HEK293T (cell line): Measurements from ENCODE around the gene ZBTB40.

Experiments used
- BHLHE40 ChIP-seq: fragments of 450-650 bp; IDR thresholded peaks from 2 replicates; pipeline ENCODE4 v1.6.1; 2016; ENCODE audit warnings: mild to moderate bottlenecking, moderate library complexity, borderline replicate concordance
- ELF4 ChIP-seq: fragments of 450-650 bp; IDR thresholded peaks from 2 replicates; pipeline ENCODE4 v1.6.1; 2017; ENCODE audit warnings: antibody characterized with exemption
- FOXM1 ChIP-seq: fragments of 450-650 bp; IDR thresholded peaks from 2 replicates; pipeline ENCODE4 v1.6.1; 2017; ENCODE audit warnings: mild to moderate bottlenecking, borderline replicate concordance
- HDGF ChIP-seq: fragments of 450-650 bp; IDR thresholded peaks from 2 replicates; pipeline ENCODE4 v1.6.1; 2017; ENCODE audit warnings: antibody characterized with exemption, borderline replicate concordance
- L3MBTL2 ChIP-seq: fragments of 450-650 bp; conservative IDR thresholded peaks from 2 replicates; pipeline ENCODE4 v1.6.1; 2016; ENCODE audit warnings: mild to moderate bottlenecking
- SP1 ChIP-seq: fragments of 450-650 bp; IDR thresholded peaks from 2 replicates; pipeline ENCODE4 v1.6.1; 2017
- SUZ12 ChIP-seq: fragments of 450-650 bp; IDR thresholded peaks from 2 replicates; pipeline ENCODE4 v1.6.1; 2016; ENCODE audit warnings: mild to moderate bottlenecking
- TARDBP ChIP-seq: fragments of 450-650 bp; IDR thresholded peaks from 2 replicates; pipeline ENCODE4 v1.6.1; 2016

DNA sequence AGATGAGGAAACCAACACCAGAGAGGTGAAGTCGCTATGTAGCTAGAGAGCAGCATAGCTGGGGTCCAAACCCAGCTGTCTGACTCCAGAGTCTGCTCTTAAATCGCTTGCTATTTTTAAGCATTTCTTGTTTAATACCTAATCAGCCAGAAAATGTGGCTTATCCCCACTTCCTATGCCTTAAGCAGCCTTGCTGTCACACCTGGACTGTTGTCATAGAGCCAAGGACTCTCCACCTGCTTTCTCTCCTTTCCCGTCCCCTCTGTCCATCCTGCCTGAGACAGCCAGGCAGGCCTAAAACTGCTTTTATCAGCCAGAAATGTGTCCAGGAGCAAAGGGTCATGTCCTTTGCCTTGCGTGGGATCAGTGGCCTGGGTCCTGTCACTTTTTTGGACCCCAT is 83.3 kb downstream of the ZBTB40 start:
- TF ChIP-seq SP1, result no peak
- no peak for TF ChIP-seq BHLHE40
- TF ChIP-seq FOXM1, result no peak
- TF ChIP-seq L3MBTL2, result no peak
- no peak for TF ChIP-seq TARDBP
- no peak for TF ChIP-seq ELF4
- TF ChIP-seq HDGF, result no peak
- TF ChIP-seq SUZ12, result no peak
